IgD-negative memory B cell (primary cell): ENCODE results near the gene TMEM231. TPM values are rescaled to one million over a fixed set of nuclear protein-coding genes. Genes with fewer than 3 reads are reported as not detected.
A peak's percentile ranks its signal among the peaks of the same experiment; 100 is the strongest.

Experiments used
- H3K27ac Mint-ChIP-seq, 3 donors: one replicate each; pipeline ENCODE4 v1.8.0; 2020 to 2022; ENCODE audit warnings: mild to moderate bottlenecking in 3 of 3, mixed read lengths in 3 of 3, moderate library complexity in 1 of 3
- H3K27me3 Mint-ChIP-seq: one replicate; pipeline ENCODE4 v1.8.0; 2021; ENCODE audit warnings: mixed read lengths
- H3K36me3 Mint-ChIP-seq: one replicate; pipeline ENCODE4 v1.8.0; 2020; ENCODE audit warnings: mild to moderate bottlenecking, mixed read lengths
- H3K4me1 Mint-ChIP-seq, 3 donors: one replicate each; pipeline ENCODE4 v1.8.0; 2020 to 2022; ENCODE audit warnings: mixed read lengths in 3 of 3, mild to moderate bottlenecking in 1 of 3
- H3K4me3 Mint-ChIP-seq, 4 donors: one replicate each; pipeline ENCODE4 v1.8.0; 2020 to 2022; ENCODE audit warnings: mild to moderate bottlenecking in 4 of 4, mixed read lengths in 4 of 4, moderate library complexity in 3 of 4
- H3K9me3 Mint-ChIP-seq, 3 donors: one replicate each; pipeline ENCODE4 v1.8.0; 2020 to 2021; ENCODE audit warnings: mixed read lengths in 3 of 3, mild to moderate bottlenecking in 1 of 3
- polyA plus RNA-seq: library from polyadenylated mRNA; unstranded; fragments of 300-500 nt; fragmentation: Illumina TruSeq; gene quantifications from one replicate; pipeline ENCODE4 v1.2.3, GENCODE V29; 2021

The TMEM231 gene
- polyA plus RNA-seq, 1 donor from 2014 or later: 5.8 TPM

DNA sequence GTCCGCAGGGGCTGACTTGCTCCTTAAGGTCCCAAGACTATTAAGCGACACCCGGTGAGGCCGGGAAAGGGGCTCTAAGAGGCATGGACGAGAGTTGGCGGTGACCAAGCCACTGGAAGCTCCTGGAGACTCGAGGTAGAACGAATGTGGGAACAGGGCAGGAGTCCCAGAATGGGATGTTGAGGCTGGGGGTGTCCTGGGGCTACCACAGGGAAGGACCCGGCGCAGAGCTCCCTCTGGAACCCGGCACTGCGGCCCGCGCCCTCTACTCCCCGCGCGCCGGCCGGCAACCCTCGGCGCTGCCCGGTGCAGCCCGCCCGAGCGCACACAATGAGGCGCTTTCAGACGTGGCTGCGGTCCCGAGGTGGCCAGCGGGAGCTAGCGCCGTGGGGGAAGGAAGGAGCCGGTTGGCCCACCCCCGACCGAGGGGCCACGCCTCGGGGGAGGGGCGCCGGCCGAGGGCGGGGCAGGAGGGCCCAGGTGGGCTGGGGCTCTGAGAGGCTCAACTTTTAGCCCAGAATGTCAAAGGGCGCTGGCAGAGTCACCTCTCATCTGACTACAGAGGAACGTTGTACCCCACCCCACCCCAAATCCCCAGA lies 60.9 kb downstream of the TMEM231 start, which contains the start of gene CHST6:
TSS of gene CHST6 (minus strand) at position 366 of the 599 bp plus-strand sequence. CDS start 15,613 bp downstream, outside the sequence.
- Mint-ChIP-seq H3K36me3 (no peaks in the 10 kb centered on the region), H3K4me3 (peak within 1 kb of the TSS; percentile 56 to 87 (median 74)), H3K4me1 (peaks cover 4 to 11% (median 11%) of the 10 kb centered on the region in 3 donors), H3K27me3 (peaks cover 19% of the 10 kb centered on the region), H3K27ac (no peak within 1 kb of the TSS), H3K9me3 (no peaks in the 10 kb centered on the region)

GRCh38 chr16:75494661-75495075 lies 61.4 kb downstream of the TMEM231 start:
- Mint-ChIP-seq H3K4me3 (peak overlapping the region; percentile 56 to 87 (median 74)), H3K36me3 (no peaks in the 10 kb centered on the region), H3K27ac (no peak overlapping the region), H3K27me3 (peaks cover 19% of the 10 kb centered on the region), H3K9me3 (no peaks in the 10 kb centered on the region), H3K4me1 (peaks cover 5 to 12% (median 11%) of the 10 kb centered on the region in 3 donors)

- Mint-ChIP-seq H3K4me3 (peak overlapping the region in 3 of 4 donors; percentile 56 to 87 (median 85)), H3K27me3 (peaks cover 19% of the 10 kb centered on the region), H3K4me1 (peaks cover 5 to 12% (median 11%) of the 10 kb centered on the region in 3 donors), H3K9me3 (no peaks in the 10 kb centered on the region), H3K36me3 (no peaks in the 10 kb centered on the region), H3K27ac (no peak overlapping the region)
Measured at GRCh38 chr16:75494184-75494583, 61.9 kb downstream of the TMEM231 start.

GRCh38 chr16:75491876-75492275 lies 64.2 kb downstream of the TMEM231 start:
- no peaks in the 10 kb centered on the region for H3K9me3 Mint-ChIP-seq
- no peak overlapping the region for H3K27ac Mint-ChIP-seq

GRCh38 chr16:75488322-75488721 lies 67.7 kb downstream of the TMEM231 start:
- peak overlapping the region in 1 of 3 donors; percentile 73 for H3K27ac Mint-ChIP-seq
- peak overlapping the region in 2 of 4 donors; percentile 7 to 21 for H3K4me3 Mint-ChIP-seq
- no peaks in the 10 kb centered on the region for H3K27me3 Mint-ChIP-seq
- H3K4me1 Mint-ChIP-seq: peaks cover 8 to 31% (median 27%) of the 10 kb centered on the region in 3 donors
- H3K9me3 Mint-ChIP-seq: no peaks in the 10 kb centered on the region
- no peaks in the 10 kb centered on the region for H3K36me3 Mint-ChIP-seq

More at GRCh38 chr16:75491876-75492275, 64.2 kb downstream of the TMEM231 start:
- no peaks in the 10 kb centered on the region for H3K36me3 Mint-ChIP-seq
- H3K4me1 Mint-ChIP-seq: peaks cover 10 to 19% (median 13%) of the 10 kb centered on the region in 3 donors
- peaks cover 13% of the 10 kb centered on the region for H3K27me3 Mint-ChIP-seq
- no peak overlapping the region for H3K4me3 Mint-ChIP-seq

Other genes with a start within 250 kb of the TMEM231 start
- 31.5 TPM for gene CFDP1, start 122.7 kb downstream of the TMEM231 start, polyA plus RNA-seq
- 51.5 TPM for gene TMEM170A, start 91.6 kb downstream of the TMEM231 start, polyA plus RNA-seq
- 0.13 TPM for gene CHST6, start 60.8 kb downstream of the TMEM231 start, polyA plus RNA-seq
- not detected for gene CHST5, start 20.1 kb downstream of the TMEM231 start, polyA plus RNA-seq
- 307 TPM for gene GABARAPL2, start 10.1 kb upstream of the TMEM231 start, polyA plus RNA-seq
- gene ADAT1, start 67.0 kb upstream of the TMEM231 start, polyA plus RNA-seq: 39.3 TPM
- gene KARS1, start 91.4 kb upstream of the TMEM231 start, polyA plus RNA-seq: 184 TPM
- 128 TPM for gene TERF2IP, start 91.5 kb upstream of the TMEM231 start, polyA plus RNA-seq
- 0.18 TPM for gene CPHXL2, start 120.8 kb upstream of the TMEM231 start, polyA plus RNA-seq
- not detected for gene DUXB, start 145.2 kb upstream of the TMEM231 start, polyA plus RNA-seq
- not detected for gene CPHXL, start 170.2 kb upstream of the TMEM231 start, polyA plus RNA-seq